Activated CD4-positive, alpha-beta T cell treated with anti-CD3 and anti-CD28 coated beads, Interleukin-2, amount 50 U/mL, for 16 hours (primary cell): ENCODE results near the gene HECW1.
"Not testable (repeated sequence)": the region's sequence is repeated elsewhere in the genome, so short reads cannot be mapped to it uniquely, and the experiment has no call there.

Experiments
- DNase-seq: peaks from one replicate; pipeline ENCODE4 v3.0.0-alpha.2; 2020

HECW1 gene

GRCh38 chr7:43586251-43586900 is 473.9 kb downstream of the HECW1 start:
- DNase-seq = peak; percentile 49

DNA sequence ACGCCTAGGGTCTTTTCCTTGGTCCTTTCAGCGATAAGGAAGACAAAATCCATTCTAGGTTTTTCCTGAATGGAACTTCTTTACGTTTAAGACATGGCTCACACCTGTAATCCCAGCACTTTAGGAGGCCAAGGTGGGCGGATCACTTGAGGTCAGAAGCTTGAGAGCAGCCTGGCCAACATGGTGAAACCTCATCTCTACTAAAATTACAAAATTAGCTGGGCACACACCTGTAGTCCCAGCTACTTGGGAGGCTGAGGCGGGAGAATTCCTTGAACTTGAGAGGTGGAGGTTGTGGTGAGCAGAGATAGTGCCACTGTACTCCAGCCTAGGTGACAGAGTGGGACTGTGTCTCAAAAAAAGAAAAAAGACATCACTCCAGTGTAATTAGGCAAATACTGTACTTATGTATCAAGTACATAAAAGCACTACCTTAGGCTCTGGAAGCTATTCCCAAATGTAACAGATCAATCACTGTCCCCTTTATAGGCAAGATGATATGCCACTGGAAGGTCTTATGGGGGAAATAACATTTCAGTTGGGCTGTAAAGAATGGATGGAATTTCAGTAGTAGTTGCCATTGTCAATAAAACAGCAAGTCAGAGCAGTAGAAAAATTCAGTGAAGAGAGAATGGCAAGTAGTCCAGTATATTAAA is 476.2 kb downstream of the HECW1 start:
- no peak for DNase-seq

GRCh38 chr7:43589133-43589478 is 476.7 kb downstream of the HECW1 start:
- DNase-seq = no peak

- no peak for DNase-seq
Observed at GRCh38 chr7:43589728-43590127, 477.3 kb downstream of the HECW1 start.

GRCh38 chr7:43590862-43591557 is 478.6 kb downstream of the HECW1 start:
- peak; percentile 83 for DNase-seq

- DNase-seq = no peak
Observed at GRCh38 chr7:43591558-43592180, 479.2 kb downstream of the HECW1 start.

- DNase-seq = no peak
Observed at GRCh38 chr7:43592326-43592725, 479.9 kb downstream of the HECW1 start.

DNA sequence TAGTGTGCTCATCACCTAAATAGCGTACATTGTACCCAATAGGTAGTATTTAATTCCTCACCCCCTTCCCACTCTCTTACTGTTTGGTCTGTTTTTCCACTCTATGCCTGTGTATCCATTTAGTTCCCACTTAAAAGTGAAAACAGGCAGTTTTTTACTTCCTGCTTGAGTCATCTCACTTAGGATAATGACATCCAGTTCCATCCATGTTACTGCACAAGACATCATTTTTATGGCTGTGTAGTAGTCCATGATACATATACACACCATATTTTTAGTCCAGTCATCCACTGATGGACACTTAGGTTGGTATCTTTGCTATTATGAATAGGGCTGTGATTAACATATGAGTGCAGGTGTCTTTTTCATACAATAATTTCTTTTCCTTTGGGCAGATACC is 480.6 kb downstream of the HECW1 start:
- no peak for DNase-seq

DNA sequence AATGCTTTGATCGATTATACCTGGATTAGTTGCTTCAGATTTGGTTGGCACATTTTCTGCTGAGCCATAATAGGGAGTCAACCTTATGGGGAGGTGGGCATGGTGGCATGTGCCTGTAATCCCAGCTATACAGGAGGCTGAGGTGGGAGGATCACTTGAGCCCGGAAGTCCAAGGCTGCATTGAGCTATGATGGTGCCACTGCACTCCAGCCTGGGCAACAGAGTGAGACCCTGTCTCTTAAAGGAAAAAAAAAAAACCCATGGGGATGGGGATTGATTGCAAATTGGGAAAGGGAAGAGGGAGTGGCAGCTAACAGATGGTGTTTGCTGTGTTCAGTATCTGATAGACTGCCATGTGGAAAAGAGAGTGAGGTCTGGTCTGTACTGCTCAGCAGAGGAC is 481.6 kb downstream of the HECW1 start:
- no peak for DNase-seq

DNA sequence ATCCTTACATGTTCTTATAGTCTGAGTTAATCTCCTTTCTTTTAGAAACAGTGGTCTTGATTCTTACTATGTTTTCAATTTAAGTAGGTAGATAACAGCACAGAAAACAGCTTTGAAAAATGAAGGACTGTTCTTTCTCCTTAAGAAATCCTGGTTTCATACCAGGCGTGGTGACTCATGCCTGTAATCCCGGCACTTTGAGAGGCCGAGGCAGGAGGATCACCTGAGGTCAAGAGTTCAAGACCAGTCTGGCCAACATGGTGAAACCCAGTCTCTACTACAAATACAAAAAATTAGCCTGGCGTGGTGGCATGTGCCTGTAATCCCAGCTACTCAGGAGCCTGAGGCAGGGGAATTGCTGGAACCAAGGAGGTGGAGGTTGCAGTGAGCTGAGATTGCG is 484.0 kb downstream of the HECW1 start:
- not testable (repeated sequence) for DNase-seq

DNA sequence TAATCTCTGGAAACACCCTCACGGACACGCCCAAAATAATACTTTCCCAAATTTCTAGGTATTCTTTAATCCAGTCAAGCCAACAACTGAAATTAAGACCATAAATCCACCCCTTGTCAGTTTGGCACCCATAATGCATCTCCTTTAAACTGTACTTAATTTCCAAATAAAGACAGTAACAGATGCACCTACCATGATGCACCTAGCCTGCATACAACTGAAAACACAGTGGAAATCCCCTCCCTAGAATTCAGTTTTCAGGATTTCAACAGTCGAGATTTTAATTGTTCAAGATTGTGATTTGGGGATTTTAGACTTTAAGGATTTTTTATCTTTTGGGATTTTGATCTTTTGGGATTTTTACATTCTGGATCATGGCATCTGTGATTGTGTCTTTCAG is 487.6 kb downstream of the HECW1 start:
- DNase-seq = no peak

GRCh38 chr7:43602256-43602655 is 489.8 kb downstream of the HECW1 start:
- DNase-seq = no peak

DNA sequence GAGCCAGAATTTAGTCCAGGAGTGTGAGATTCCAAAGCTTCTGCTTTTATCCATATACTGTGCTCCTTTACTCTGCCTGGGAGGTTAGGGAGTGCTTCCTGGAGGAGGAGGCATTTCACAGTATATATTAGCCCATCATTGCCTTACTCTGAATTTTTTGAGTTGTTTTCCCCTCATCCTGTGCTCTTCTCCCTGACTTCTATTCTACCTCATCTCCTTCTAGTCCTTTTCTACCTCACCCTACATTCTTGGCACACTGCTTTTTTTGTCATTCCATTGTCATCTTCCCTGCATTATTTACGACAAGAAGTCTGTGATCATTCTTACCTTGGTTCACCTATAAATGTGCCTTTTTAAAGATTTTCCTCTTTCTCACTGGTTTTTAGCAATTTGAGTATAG is 491.8 kb downstream of the HECW1 start:
- DNase-seq = no peak

DNA sequence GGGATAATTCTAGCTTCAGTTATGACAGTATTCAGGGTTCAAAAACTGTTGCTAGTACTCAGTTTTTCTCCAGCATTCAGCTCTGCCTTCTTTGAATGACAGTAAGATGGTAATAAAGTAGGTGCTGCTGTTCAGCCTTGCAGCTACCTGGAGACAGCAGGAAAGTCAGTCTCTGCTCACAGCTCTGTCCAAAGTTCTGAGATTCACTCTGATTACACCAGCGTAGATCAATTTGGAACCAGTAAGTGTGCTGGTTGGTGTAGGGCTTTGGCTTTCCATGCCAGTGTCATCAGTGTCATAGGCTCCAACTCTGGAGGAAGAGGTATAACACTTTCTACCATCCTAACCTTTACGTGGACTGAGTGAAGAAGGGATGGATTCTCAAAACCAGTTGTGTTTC is 496.6 kb downstream of the HECW1 start:
- no peak for DNase-seq

- DNase-seq = no peak
Observed at GRCh38 chr7:43612128-43612527, 499.7 kb downstream of the HECW1 start.

GRCh38 chr7:43612599-43613589 is 500.4 kb downstream of the HECW1 start:
- peak; percentile 86 for DNase-seq
